ENCODE results near the gene OR2M5.

The OR2M5 gene

DNA sequence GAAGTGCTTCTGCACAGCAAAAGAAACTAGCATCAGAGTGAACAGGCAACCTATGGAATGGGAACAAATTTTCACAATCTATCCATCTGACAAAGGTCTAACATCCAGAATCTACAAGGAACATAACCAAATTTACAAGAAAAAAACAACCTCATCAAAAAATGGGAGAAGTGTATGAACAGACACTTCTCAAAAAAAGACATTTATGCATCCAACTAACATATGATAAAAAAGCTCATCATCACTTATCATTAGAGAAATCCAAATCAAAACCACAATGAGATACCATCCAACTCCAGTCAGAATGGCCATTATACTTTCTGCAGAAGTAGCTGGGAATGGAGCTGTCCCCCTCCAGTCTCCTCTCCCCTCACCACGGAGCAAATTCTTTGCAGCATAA, 49.2 kb downstream of the OR2M5 start:
- no peaks in the 10 kb centered on the region for H3K4me1 Mint-ChIP-seq
- peaks cover 2% of the 10 kb centered on the region for H3K27me3 Mint-ChIP-seq (ENCODE audit: low read depth, poor library complexity)
- no peaks in the 10 kb centered on the region for H3K36me3 Mint-ChIP-seq (ENCODE audit: low read depth)
- H3K27ac Mint-ChIP-seq: no peak overlapping the region
- TF ChIP-seq, protein P1, sequence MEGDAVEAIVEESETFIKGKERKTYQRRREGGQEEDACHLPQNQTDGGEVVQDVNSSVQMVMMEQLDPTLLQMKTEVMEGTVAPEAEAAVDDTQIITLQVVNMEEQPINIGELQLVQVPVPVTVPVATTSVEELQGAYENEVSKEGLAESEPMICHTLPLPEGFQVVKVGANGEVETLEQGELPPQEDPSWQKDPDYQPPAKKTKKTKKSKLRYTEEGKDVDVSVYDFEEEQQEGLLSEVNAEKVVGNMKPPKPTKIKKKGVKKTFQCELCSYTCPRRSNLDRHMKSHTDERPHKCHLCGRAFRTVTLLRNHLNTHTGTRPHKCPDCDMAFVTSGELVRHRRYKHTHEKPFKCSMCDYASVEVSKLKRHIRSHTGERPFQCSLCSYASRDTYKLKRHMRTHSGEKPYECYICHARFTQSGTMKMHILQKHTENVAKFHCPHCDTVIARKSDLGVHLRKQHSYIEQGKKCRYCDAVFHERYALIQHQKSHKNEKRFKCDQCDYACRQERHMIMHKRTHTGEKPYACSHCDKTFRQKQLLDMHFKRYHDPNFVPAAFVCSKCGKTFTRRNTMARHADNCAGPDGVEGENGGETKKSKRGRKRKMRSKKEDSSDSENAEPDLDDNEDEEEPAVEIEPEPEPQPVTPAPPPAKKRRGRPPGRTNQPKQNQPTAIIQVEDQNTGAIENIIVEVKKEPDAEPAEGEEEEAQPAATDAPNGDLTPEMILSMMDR (IDR thresholded peaks at IDR 0.05): no peak
- H3K9me3 Mint-ChIP-seq: peaks cover 73% of the 10 kb centered on the region
- H3K4me3 Mint-ChIP-seq: no peak overlapping the region
- no peak for DNase-seq
